Neural cell (in vitro differentiated cells): ENCODE measurements around the gene MOV10L1. TPM values are rescaled to one million over a fixed set of nuclear protein-coding genes. Genes with fewer than 3 reads are reported as not detected.

Source experiments
- H2AFZ ChIP-seq: fragments of 200-600, 300-800 bp; sonication (generic), shearing (Covaris generic); 2 replicates; pipeline ENCODE4 v1.6.0; 2014; ENCODE audit warnings: low read depth, mild to moderate bottlenecking, antibody characterized with exemption, low read length, moderate library complexity
- H3F3A ChIP-seq: fragments of 200-600 bp; shearing (Covaris generic); 2 replicates; pipeline ENCODE4 v1.6.1; 2016; ENCODE audit warnings: mild to moderate bottlenecking, moderate library complexity, mixed read lengths, antibody characterized with exemption, low read length; ENCODE audit not compliant: insufficient read depth, poor library complexity, severe bottlenecking
- H3K27ac ChIP-seq: fragments of 200-600, 300-800 bp; sonication (generic), shearing (Covaris generic); 2 replicates; pipeline ENCODE4 v1.5.1; 2014; ENCODE audit warnings: mild to moderate bottlenecking, low read length, moderate library complexity
- H3K27me3 ChIP-seq: fragments of 300-800, 200-600 bp; sonication (generic), shearing (Covaris generic); 2 replicates; pipeline ENCODE4 v1.6.0; 2014; ENCODE audit warnings: mild to moderate bottlenecking, low read depth, low read length, moderate library complexity; ENCODE audit not compliant: insufficient read depth
- H3K36me3 ChIP-seq: fragments of 300-800, 200-600 bp; sonication (generic), shearing (Covaris generic); 2 replicates; pipeline ENCODE4 v1.5.1; 2014; ENCODE audit warnings: mild to moderate bottlenecking, antibody characterized with exemption, low read length, moderate library complexity; ENCODE audit not compliant: insufficient read depth
- H3K4me2 ChIP-seq: fragments of 300-800, 200-600 bp; sonication (generic), shearing (Covaris generic); 2 replicates; pipeline ENCODE4 v1.6.0; 2014; ENCODE audit warnings: mild to moderate bottlenecking, low read length
- H3K4me3 ChIP-seq: fragments of 300-800, 200-600 bp; sonication (generic), shearing (Covaris generic); 2 replicates; pipeline ENCODE4 v1.5.1; 2014; ENCODE audit warnings: mild to moderate bottlenecking, low read length, moderate library complexity
- H3K79me2 ChIP-seq: fragments of 200-600 bp; shearing (Covaris generic); replicated peaks from 2 replicates; pipeline ENCODE4 v1.6.0; 2014; ENCODE audit warnings: mild to moderate bottlenecking, low read length, moderate library complexity; ENCODE audit not compliant: insufficient read depth
- H3K9ac ChIP-seq: fragments of 300-800, 200-600 bp; sonication (generic), shearing (Covaris generic); 2 replicates; pipeline ENCODE4 v1.6.1; 2016; ENCODE audit warnings: mild to moderate bottlenecking, low read length, mixed read lengths
- H3K9me2 ChIP-seq: fragments of 200-600 bp; shearing (Covaris generic); 2 replicates; pipeline ENCODE4 v1.6.1; 2016; ENCODE audit warnings: mild to moderate bottlenecking, low read length, mixed read lengths; ENCODE audit not compliant: insufficient read depth
- H3K9me3 ChIP-seq: fragments of 200-600, 300-800 bp; sonication (generic), shearing (Covaris generic); 2 replicates; pipeline ENCODE4 v1.6.1; 2016; ENCODE audit warnings: mild to moderate bottlenecking, mixed run types, low read length, moderate library complexity, mixed read lengths
- H4K20me1 ChIP-seq: fragments of 200-600 bp; shearing (Covaris generic); 2 replicates; pipeline ENCODE4 v1.6.1; 2016; ENCODE audit warnings: mild to moderate bottlenecking, mixed run types; ENCODE audit not compliant: insufficient read depth
- EP300 ChIP-seq: fragments of 450-650 bp; conservative IDR thresholded peaks from 2 replicates; pipeline ENCODE4 v1.6.1; 2014; ENCODE audit warnings: antibody characterized with exemption, mild to moderate bottlenecking, moderate library complexity; ENCODE audit not compliant: poor library complexity, severe bottlenecking
- EZH2 ChIP-seq: fragments of 200-600, 300-800 bp; shearing (Covaris generic), sonication (generic); IDR thresholded peaks from 2 replicates; pipeline ENCODE4 v1.6.1; 2014; ENCODE audit warnings: antibody characterized with exemption, low read length, borderline replicate concordance, mild to moderate bottlenecking; ENCODE audit not compliant: insufficient read depth, poor library complexity, severe bottlenecking
- MXI1 ChIP-seq: fragments of 450-650 bp; conservative IDR thresholded peaks from 2 replicates; pipeline ENCODE4 v1.6.1; 2014; ENCODE audit warnings: antibody characterized with exemption, mild to moderate bottlenecking; ENCODE audit not compliant: poor library complexity, severe bottlenecking
- POLR2AphosphoS5 ChIP-seq: IDR thresholded peaks from 2 replicates; pipeline ENCODE4 v1.6.1; 2012
- RAD21 ChIP-seq: fragments of 450-650 bp; conservative IDR thresholded peaks from 2 replicates; pipeline ENCODE4 v1.6.1; 2014; ENCODE audit warnings: antibody characterized with exemption, mild to moderate bottlenecking, moderate library complexity
- REST ChIP-seq: IDR thresholded peaks from 2 replicates; pipeline ENCODE4 v1.6.1; 2012; ENCODE audit warnings: borderline replicate concordance
- SMC3 ChIP-seq: fragments of 450-650 bp; conservative IDR thresholded peaks from 2 replicates; pipeline ENCODE4 v1.6.1; 2014; ENCODE audit warnings: antibody characterized with exemption, mild to moderate bottlenecking, moderate library complexity; ENCODE audit not compliant: poor library complexity
- TAF1 ChIP-seq: IDR thresholded peaks from 2 replicates; pipeline ENCODE4 v1.6.1; 2012; ENCODE audit warnings: low read depth
- polyA plus RNA-seq: library from polyadenylated mRNA; depleted of rRNA; stranded (reverse); fragments of >200 nt; gene quantifications from 2 replicates; pipeline ENCODE4 v1.2.3, GENCODE V29; 2014
- TF ChIP-seq, protein P1 (sequence below): fragments of 450-650 bp; IDR thresholded peaks from 2 replicates; pipeline ENCODE4 v1.5.1; 2014; ENCODE audit warnings: antibody characterized with exemption, mild to moderate bottlenecking, moderate library complexity; ENCODE audit not compliant: poor library complexity, severe bottlenecking

The MOV10L1 gene
- polyA plus RNA-seq, 1 donor from 2014 or later, result not detected

DNA sequence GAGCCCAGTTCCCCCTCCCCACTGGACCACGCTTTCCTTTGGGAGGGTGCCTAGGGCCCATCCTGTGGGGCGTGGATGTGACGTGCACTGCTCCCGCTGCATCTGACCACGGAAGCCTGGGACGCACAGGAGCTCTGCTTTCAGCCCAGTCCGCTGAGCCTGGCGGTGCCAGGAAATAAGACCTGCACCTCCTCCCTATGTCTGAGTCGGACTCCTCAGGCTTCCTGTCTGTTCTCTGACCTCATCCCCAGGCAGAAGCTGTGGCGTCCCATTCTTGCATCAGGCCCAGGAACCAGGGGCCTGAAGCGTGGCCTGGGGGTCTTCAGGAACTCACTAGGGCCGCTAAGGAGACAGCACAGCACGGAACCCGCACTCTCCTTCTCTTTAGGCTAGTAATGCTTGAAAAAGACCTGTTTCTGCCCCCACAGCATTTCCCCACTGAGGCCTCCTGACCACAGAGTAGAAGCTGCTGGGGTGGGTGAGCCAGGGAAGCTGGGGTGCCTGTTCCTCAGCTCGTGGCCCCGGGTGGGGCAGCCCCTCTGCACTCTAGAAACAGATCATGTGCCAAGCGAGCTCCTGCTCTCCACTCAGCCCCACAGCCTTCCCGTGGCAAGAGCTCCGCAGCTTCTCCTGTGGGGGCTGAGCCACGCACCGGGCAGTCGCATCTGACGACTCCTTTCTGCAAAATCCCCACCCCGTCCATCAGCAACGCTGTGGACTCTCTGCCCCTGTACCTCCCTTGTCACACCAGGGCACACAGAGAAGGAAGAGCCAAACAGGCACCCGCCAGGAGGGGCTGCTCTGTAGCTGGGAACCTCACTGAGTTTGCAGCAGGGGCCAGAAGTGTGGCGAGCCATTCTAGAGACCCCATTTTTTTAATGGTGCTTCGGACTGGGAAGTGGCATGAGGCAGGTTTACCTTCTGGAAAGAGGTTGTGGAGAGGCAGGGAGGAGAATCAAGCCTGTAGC lies 22.6 kb downstream of the MOV10L1 start:
- no peak overlapping the region for H3K4me3 ChIP-seq
- no peaks in the 10 kb centered on the region for H3K9me2 ChIP-seq
- no peak overlapping the region for H2AFZ ChIP-seq
- H3K27ac ChIP-seq, result no peak overlapping the region
- H4K20me1 ChIP-seq, result no peaks in the 10 kb centered on the region
- no peaks in the 10 kb centered on the region for H3K9me3 ChIP-seq
- H3K9ac ChIP-seq, result no peak overlapping the region
- H3K36me3 ChIP-seq, result no peaks in the 10 kb centered on the region
- H3K27me3 ChIP-seq, result no peaks in the 10 kb centered on the region
- no peaks in the 10 kb centered on the region for H3F3A ChIP-seq
- TF ChIP-seq RAD21, result no peak
- TF ChIP-seq TAF1, result no peak
- TF ChIP-seq MXI1, result no peak
- no peak for TF ChIP-seq REST
- no peak for TF ChIP-seq EP300
- TF ChIP-seq, protein P1, sequence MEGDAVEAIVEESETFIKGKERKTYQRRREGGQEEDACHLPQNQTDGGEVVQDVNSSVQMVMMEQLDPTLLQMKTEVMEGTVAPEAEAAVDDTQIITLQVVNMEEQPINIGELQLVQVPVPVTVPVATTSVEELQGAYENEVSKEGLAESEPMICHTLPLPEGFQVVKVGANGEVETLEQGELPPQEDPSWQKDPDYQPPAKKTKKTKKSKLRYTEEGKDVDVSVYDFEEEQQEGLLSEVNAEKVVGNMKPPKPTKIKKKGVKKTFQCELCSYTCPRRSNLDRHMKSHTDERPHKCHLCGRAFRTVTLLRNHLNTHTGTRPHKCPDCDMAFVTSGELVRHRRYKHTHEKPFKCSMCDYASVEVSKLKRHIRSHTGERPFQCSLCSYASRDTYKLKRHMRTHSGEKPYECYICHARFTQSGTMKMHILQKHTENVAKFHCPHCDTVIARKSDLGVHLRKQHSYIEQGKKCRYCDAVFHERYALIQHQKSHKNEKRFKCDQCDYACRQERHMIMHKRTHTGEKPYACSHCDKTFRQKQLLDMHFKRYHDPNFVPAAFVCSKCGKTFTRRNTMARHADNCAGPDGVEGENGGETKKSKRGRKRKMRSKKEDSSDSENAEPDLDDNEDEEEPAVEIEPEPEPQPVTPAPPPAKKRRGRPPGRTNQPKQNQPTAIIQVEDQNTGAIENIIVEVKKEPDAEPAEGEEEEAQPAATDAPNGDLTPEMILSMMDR, result no peak
- no peak for TF ChIP-seq SMC3
- no peak for TF ChIP-seq EZH2
- TF ChIP-seq POLR2AphosphoS5, result no peak
- no peak overlapping the region for H3K4me2 ChIP-seq
- H3K79me2 ChIP-seq, result no peaks in the 10 kb centered on the region

- H3K79me2 ChIP-seq, result no peaks in the 10 kb centered on the region
- no peak overlapping the region for H3K4me3 ChIP-seq
- no peaks in the 10 kb centered on the region for H3K9me2 ChIP-seq
- H2AFZ ChIP-seq, result no peak overlapping the region
- TF ChIP-seq, protein P1, result no peak
- TF ChIP-seq EZH2, result no peak
- TF ChIP-seq RAD21, result no peak
- no peak for TF ChIP-seq TAF1
- no peak for TF ChIP-seq POLR2AphosphoS5
- TF ChIP-seq SMC3, result no peak
- TF ChIP-seq MXI1, result no peak
- TF ChIP-seq REST, result no peak
- no peak for TF ChIP-seq EP300
- no peaks in the 10 kb centered on the region for H3K36me3 ChIP-seq
- H3K27ac ChIP-seq, result no peak overlapping the region
- H3F3A ChIP-seq, result no peaks in the 10 kb centered on the region
- H4K20me1 ChIP-seq, result no peaks in the 10 kb centered on the region
- H3K9ac ChIP-seq, result no peak overlapping the region
- H3K27me3 ChIP-seq, result no peaks in the 10 kb centered on the region
- no peaks in the 10 kb centered on the region for H3K9me3 ChIP-seq
- no peak overlapping the region for H3K4me2 ChIP-seq
These were observed 24.6 kb downstream of the MOV10L1 start for GRCh38 chr22:50114221-50115021.
